SK-N-SH (cell line): ENCODE measurements around the gene DNAJB1. TPM values are rescaled to one million over a fixed set of nuclear protein-coding genes. Genes with fewer than 3 reads are reported as not detected.

ENCODE experiments used
- CTCF ChIA-PET: fragments of 300-600, 350-600 bp; formaldehyde crosslinking; extraction: SDS; loops from one replicate; lab custom pipeline; 2021; lab: Yijun Ruan, JAX
- POLR2A ChIA-PET: fragments of 350-600 bp; sonication (Branson Sonifier 250); formaldehyde crosslinking; extraction: SDS; loops from one replicate; lab custom pipeline; 2020; ENCODE audit warnings: antibody characterized with exemption, inconsistent platforms; lab: Yijun Ruan, JAX
- DNase-seq: peaks from one replicate; pipeline ENCODE4 v3.0.0; 2012
- H2AFZ ChIP-seq: fragments of 200-600 bp; sonication (generic); 2 replicates; pipeline ENCODE4 v1.8.1; 2016; ENCODE audit warnings: antibody characterized with exemption, mild to moderate bottlenecking, low read depth
- H3F3A ChIP-seq: fragments of 200-600 bp; sonication (generic); replicated peaks from 2 replicates; pipeline ENCODE3; 2016; ENCODE audit warnings: antibody characterized with exemption, mild to moderate bottlenecking; ENCODE audit not compliant: insufficient read depth
- H3K27ac ChIP-seq, 2 experiments: fragments of 200-500 bp in 1 of 2; fragments of 200-600 bp in 1 of 2; sonication (Bioruptor generic) in 1 of 2; sonication (generic), shearing (Covaris generic) in 1 of 2; 2 replicates each; pipeline versions ENCODE4 v1.5.1 to v1.6.1; 2014 to 2016; ENCODE audit warnings: low read depth in 2 of 2, inconsistent platforms in 1 of 2, low read length in 1 of 2, mild to moderate bottlenecking in 1 of 2, mixed read lengths in 1 of 2
- H3K27me3 ChIP-seq: fragments of 200-600 bp; sonication (generic), shearing (Covaris generic); 2 replicates; pipeline ENCODE4 v1.6.1; 2016; ENCODE audit warnings: mixed run types; ENCODE audit not compliant: insufficient read depth
- H3K36me3 ChIP-seq, 2 experiments: fragments of 200-500 bp in 1 of 2; fragments of 200-600 bp in 1 of 2; sonication (Bioruptor generic) in 1 of 2; sonication (generic) in 1 of 2; replicated peaks in 1 of 2; 2 replicates each; pipeline versions ENCODE3 to v1.5.1; 2014 to 2016; ENCODE audit warnings: low read length in 1 of 2, mild to moderate bottlenecking in 1 of 2; ENCODE audit not compliant: insufficient read depth in 2 of 2, control insufficient read depth in 1 of 2
- H3K4me1 ChIP-seq, 2 experiments: fragments of 200-500 bp in 1 of 2; fragments of 200-600 bp in 1 of 2; sonication (Bioruptor generic) in 1 of 2; sonication (generic), shearing (Covaris generic) in 1 of 2; 2 replicates each; pipeline versions ENCODE4 v1.5.1 to v1.6.1; 2014 to 2016; ENCODE audit warnings: low read depth in 1 of 2, low read length in 1 of 2, mixed run types in 1 of 2; ENCODE audit not compliant: insufficient read depth in 2 of 2, control insufficient read depth in 1 of 2
- H3K4me2 ChIP-seq: fragments of 200-600 bp; sonication (generic), shearing (Covaris generic); 2 replicates; pipeline ENCODE4 v1.6.1; 2017; ENCODE audit warnings: mixed run types
- H3K4me3 ChIP-seq, 2 experiments: fragments of 200-500 bp in 1 of 2; fragments of 200-600 bp in 1 of 2; sonication (Bioruptor generic) in 1 of 2; sonication (generic), shearing (Covaris generic) in 1 of 2; 2 replicates each; pipeline versions ENCODE4 v1.5.1 to v1.8.1; 2014 to 2016; ENCODE audit warnings: low read depth in 2 of 2, inconsistent platforms in 1 of 2, low read length in 1 of 2, mild to moderate bottlenecking in 1 of 2, mixed read lengths in 1 of 2, moderate library complexity in 1 of 2
- H3K79me2 ChIP-seq: fragments of 200-600 bp; sonication (generic); 2 replicates; pipeline ENCODE4 v1.8.1; 2017; ENCODE audit warnings: mild to moderate bottlenecking; ENCODE audit not compliant: insufficient read depth
- H3K9ac ChIP-seq: fragments of 200-600 bp; sonication (generic); 2 replicates; pipeline ENCODE4 v1.6.1; 2017; ENCODE audit warnings: mixed run types
- H3K9me2 ChIP-seq: fragments of 200-600 bp; sonication (generic); 2 replicates; pipeline ENCODE4 v1.6.1; 2017; ENCODE audit warnings: mixed run types
- H3K9me3 ChIP-seq: fragments of 200-600 bp; sonication (generic); 2 replicates; pipeline ENCODE4 v1.6.1; 2017; ENCODE audit warnings: mixed run types, mild to moderate bottlenecking, moderate library complexity
- H4K20me1 ChIP-seq: fragments of 200-600 bp; sonication (generic); 2 replicates; pipeline ENCODE4 v1.6.1; 2017; ENCODE audit warnings: mild to moderate bottlenecking, mixed run types; ENCODE audit not compliant: insufficient read depth
- ELF1 ChIP-seq: IDR thresholded peaks from 2 replicates; pipeline ENCODE4 v1.4.0; 2012
- EP300 ChIP-seq, 2 experiments: IDR thresholded peaks; 2 replicates each; pipeline versions ENCODE4 v1.4.0 to v1.6.1; 2012; ENCODE audit warnings: borderline replicate concordance in 1 of 2, low read depth in 1 of 2, low read length in 1 of 2
- EZH2phosphoT487 ChIP-seq: fragments of 200-600 bp; sonication (generic); IDR thresholded peaks from 2 replicates; pipeline ENCODE4 v1.6.1; 2017; ENCODE audit warnings: low read depth, mixed run types, mild to moderate bottlenecking, antibody characterized with exemption, moderate library complexity, borderline replicate concordance
- FOSL2 ChIP-seq: IDR thresholded peaks from 2 replicates; pipeline ENCODE4 v1.4.0; 2012; ENCODE audit warnings: low read depth, mild to moderate bottlenecking, moderate library complexity, borderline replicate concordance
- GABPA ChIP-seq: IDR thresholded peaks from 2 replicates; pipeline ENCODE4 v1.4.0; 2012; ENCODE audit warnings: low read depth, mild to moderate bottlenecking
- JUND ChIP-seq: IDR thresholded peaks from 2 replicates; pipeline ENCODE4 v1.4.0; 2012
- MAX ChIP-seq: IDR thresholded peaks from 2 replicates; pipeline ENCODE4 v1.4.0; 2012; ENCODE audit warnings: low read depth
- MXI1 ChIP-seq: IDR thresholded peaks from 2 replicates; pipeline ENCODE4 v1.6.1; 2012; ENCODE audit warnings: mild to moderate bottlenecking, low read depth, low read length, improper control_type of control experiment
- NRF1 ChIP-seq: IDR thresholded peaks from 2 replicates; pipeline ENCODE4 v1.6.1; 2012; ENCODE audit warnings: low read depth, mild to moderate bottlenecking, low read length
- POLR2AphosphoS5 ChIP-seq: IDR thresholded peaks from 2 replicates; pipeline ENCODE4 v1.6.1; 2012; ENCODE audit warnings: low read depth, low read length
- RAD21 ChIP-seq: IDR thresholded peaks from 2 replicates; pipeline ENCODE4 v1.6.1; 2012; ENCODE audit warnings: mild to moderate bottlenecking, low read length
- REST ChIP-seq: IDR thresholded peaks from 2 replicates; pipeline ENCODE4 v1.6.1; 2012; ENCODE audit warnings: mild to moderate bottlenecking, low read depth, low read length, moderate library complexity
- SIN3A ChIP-seq: IDR thresholded peaks from 2 replicates; pipeline ENCODE4 v1.6.1; 2012; ENCODE audit warnings: low read depth, mild to moderate bottlenecking, low read length, moderate library complexity, borderline replicate concordance
- SMC3 ChIP-seq: IDR thresholded peaks from 2 replicates; pipeline ENCODE4 v1.6.1; 2012; ENCODE audit warnings: low read depth, low read length, improper control_type of control experiment
- TAF1 ChIP-seq: IDR thresholded peaks from 2 replicates; pipeline ENCODE4 v1.6.1; 2012; ENCODE audit warnings: low read depth, mild to moderate bottlenecking, low read length, moderate library complexity, borderline replicate concordance
- TEAD4 ChIP-seq: IDR thresholded peaks from 2 replicates; pipeline ENCODE4 v1.4.0; 2012; ENCODE audit warnings: mild to moderate bottlenecking, borderline replicate concordance; ENCODE audit not compliant: insufficient read depth
- YY1 ChIP-seq: IDR thresholded peaks from 2 replicates; pipeline ENCODE4 v1.4.0; 2012; ENCODE audit warnings: low read depth, mild to moderate bottlenecking
- WGBS: methylation state at CpG from one replicate; pipeline ENCODE4 v1.1.6; 2017; ENCODE audit warnings: low lambda C conversion rate; 5-methylcytosine and 5-hydroxymethylcytosine counted together
- polyA plus RNA-seq, 3 experiments: library from polyadenylated mRNA; depleted of rRNA; stranded (reverse); fragments of >200 nt; gene quantifications; 2 replicates each; pipeline ENCODE4 v1.2.3, GENCODE V29; 2012
- TF ChIP-seq, protein P1 (sequence below): fragments of 200-600 bp; sonication (generic); IDR thresholded peaks from 2 replicates; pipeline ENCODE4 v1.6.1; 2017; ENCODE audit warnings: antibody characterized with exemption, mild to moderate bottlenecking, moderate library complexity
- TF ChIP-seq, protein P2 (sequence below): fragments of 150-350 bp; IDR thresholded peaks from 2 replicates; pipeline ENCODE4 v1.6.1; 2016; ENCODE audit warnings: mild to moderate bottlenecking, low read depth, low read length
- TF ChIP-seq, protein P3 (sequence below): IDR thresholded peaks from 2 replicates; pipeline ENCODE4; 2012

The DNAJB1 gene
- 95.7 and 103 TPM in 2 replicates for polyA plus RNA-seq (2012; rRNA removed)
- 95.9 and 110 TPM in 2 replicates for polyA plus RNA-seq (2012; cell fraction: cytosol; rRNA removed)
- 65.8 and 66.3 TPM in 2 replicates for polyA plus RNA-seq (2012; cell fraction: nucleus; rRNA removed)

DNA sequence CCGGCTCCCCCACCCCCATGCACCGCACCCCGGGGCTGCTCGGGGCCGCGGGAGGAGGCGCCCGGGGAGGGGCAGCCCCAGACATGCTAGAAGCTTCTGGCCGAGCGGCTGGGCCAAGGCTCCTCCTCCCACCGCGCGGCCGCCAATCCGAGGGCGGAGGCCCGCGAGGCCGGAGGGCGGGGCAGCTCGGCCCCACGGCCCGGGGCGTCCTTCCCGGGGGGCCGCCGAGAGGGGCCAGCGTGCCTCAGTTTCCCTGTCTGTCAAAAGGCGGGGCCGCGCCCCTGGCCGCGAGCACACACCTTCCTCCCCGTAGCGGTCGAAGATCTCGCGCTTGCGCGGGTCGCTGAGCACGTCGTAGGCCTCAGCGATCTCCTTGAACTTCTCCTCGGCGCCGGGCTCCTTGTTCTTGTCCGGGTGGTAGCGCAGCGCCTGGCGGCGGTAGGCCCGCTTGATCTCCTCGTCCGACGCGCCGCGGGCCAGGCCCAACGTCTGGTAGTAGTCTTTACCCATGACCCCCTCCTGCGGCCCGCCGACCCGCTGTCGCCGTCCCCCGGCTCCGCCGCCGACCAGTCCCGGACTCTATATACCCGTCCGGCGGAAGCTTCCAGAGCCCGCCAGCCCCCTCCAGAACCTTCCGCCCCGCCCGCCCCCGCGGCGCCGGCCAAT lies at the start of gene DNAJB1:
Gene DNAJB1 (minus strand): TSS at position 558 of the 666 bp plus-strand sequence. CDS start 48 bp downstream, at position 510.
- H3K9me2 ChIP-seq, result no peaks in the 10 kb centered on the region
- H3K4me1 ChIP-seq, result peaks cover 24 to 44% of the 10 kb centered on the region in 2 experiments; a peak in 3 of 4 replicates
- peaks cover 44% of the 10 kb centered on the region for H3K79me2 ChIP-seq
- H3K27me3 ChIP-seq, result no peaks in the 10 kb centered on the region
- peaks cover 42% of the 10 kb centered on the region for H3F3A ChIP-seq
- H4K20me1 ChIP-seq, result peaks cover 36% of the 10 kb centered on the region
- H3K9me3 ChIP-seq, result no peaks in the 10 kb centered on the region
- peak within 1 kb of the TSS; percentile 93 to 96 for H3K27ac ChIP-seq
- peak within 1 kb of the TSS; percentile 69 for H2AFZ ChIP-seq
- ChIA-PET CTCF (interaction anchor here (0.7 to 3.8 kb wide), 7 partner anchors 12 to 170 kb away, joined by 3 to 30 read pairs (median 3); partner anchors contain the start of gene NDUFB7), POLR2A (interaction anchor here (0.6 to 1.5 kb wide), 14 partner anchors 8 to 679 kb away, joined by 3 to 15 read pairs (median 3); partner anchors contain the start of genes ASF1B and GIPC1)
- H3K9ac ChIP-seq, result peak within 1 kb of the TSS; percentile 99
- DNase-seq, result peak; percentile 94
- peaks cover 22 to 29% of the 10 kb centered on the region in 2 experiments for H3K36me3 ChIP-seq
- peak; percentile 29 for TF ChIP-seq MAX
- peak in 1 of 2 experiments; percentile 67; a peak in 2 of 4 replicates for TF ChIP-seq EP300 (IDR thresholded peaks at IDR 0.05; ENCODE audit: borderline replicate concordance in 1 of 2, low read depth in 1 of 2, low read length in 1 of 2)
- no peak for TF ChIP-seq RAD21
- TF ChIP-seq, protein P1, sequence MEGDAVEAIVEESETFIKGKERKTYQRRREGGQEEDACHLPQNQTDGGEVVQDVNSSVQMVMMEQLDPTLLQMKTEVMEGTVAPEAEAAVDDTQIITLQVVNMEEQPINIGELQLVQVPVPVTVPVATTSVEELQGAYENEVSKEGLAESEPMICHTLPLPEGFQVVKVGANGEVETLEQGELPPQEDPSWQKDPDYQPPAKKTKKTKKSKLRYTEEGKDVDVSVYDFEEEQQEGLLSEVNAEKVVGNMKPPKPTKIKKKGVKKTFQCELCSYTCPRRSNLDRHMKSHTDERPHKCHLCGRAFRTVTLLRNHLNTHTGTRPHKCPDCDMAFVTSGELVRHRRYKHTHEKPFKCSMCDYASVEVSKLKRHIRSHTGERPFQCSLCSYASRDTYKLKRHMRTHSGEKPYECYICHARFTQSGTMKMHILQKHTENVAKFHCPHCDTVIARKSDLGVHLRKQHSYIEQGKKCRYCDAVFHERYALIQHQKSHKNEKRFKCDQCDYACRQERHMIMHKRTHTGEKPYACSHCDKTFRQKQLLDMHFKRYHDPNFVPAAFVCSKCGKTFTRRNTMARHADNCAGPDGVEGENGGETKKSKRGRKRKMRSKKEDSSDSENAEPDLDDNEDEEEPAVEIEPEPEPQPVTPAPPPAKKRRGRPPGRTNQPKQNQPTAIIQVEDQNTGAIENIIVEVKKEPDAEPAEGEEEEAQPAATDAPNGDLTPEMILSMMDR, result no peak
- peak; percentile 55; the same call in 1 of the 2 replicates for TF ChIP-seq GABPA
- TF ChIP-seq ELF1, result no peak
- TF ChIP-seq TEAD4, result no peak
- TF ChIP-seq, protein P2, sequence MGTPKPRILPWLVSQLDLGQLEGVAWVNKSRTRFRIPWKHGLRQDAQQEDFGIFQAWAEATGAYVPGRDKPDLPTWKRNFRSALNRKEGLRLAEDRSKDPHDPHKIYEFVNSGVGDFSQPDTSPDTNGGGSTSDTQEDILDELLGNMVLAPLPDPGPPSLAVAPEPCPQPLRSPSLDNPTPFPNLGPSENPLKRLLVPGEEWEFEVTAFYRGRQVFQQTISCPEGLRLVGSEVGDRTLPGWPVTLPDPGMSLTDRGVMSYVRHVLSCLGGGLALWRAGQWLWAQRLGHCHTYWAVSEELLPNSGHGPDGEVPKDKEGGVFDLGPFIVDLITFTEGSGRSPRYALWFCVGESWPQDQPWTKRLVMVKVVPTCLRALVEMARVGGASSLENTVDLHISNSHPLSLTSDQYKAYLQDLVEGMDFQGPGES, result no peak
- 0 out of 2 replicates have a peak, but pooled peaks have one; percentile 19 for TF ChIP-seq MXI1
- no peak for TF ChIP-seq SMC3
- TF ChIP-seq POLR2AphosphoS5, result peak; percentile 97
- no peak for TF ChIP-seq EZH2phosphoT487
- no peak for TF ChIP-seq JUND
- 0 out of 2 replicates have a peak, but pooled peaks have one; percentile 11 for TF ChIP-seq REST
- peak; percentile 28; the same call in 1 of the 2 replicates for TF ChIP-seq NRF1
- peak; percentile 79 for TF ChIP-seq TAF1
- TF ChIP-seq, protein P3, sequence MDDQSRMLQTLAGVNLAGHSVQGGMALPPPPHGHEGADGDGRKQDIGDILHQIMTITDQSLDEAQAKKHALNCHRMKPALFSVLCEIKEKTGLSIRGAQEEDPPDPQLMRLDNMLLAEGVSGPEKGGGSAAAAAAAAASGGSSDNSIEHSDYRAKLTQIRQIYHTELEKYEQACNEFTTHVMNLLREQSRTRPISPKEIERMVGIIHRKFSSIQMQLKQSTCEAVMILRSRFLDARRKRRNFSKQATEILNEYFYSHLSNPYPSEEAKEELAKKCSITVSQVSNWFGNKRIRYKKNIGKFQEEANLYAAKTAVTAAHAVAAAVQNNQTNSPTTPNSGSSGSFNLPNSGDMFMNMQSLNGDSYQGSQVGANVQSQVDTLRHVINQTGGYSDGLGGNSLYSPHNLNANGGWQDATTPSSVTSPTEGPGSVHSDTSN, result peak; percentile 55
- TF ChIP-seq FOSL2, result no peak
- 0 out of 2 replicates have a peak, but pooled peaks have one; percentile 38 for TF ChIP-seq YY1
- TF ChIP-seq SIN3A, result peak; percentile 39; the same call in 1 of the 2 replicates
- 0% methylated on average over 41 of the region's 82 CpGs for WGBS
- peak within 1 kb of the TSS; percentile 87 to 90 for H3K4me3 ChIP-seq
- peak within 1 kb of the TSS; percentile 95 for H3K4me2 ChIP-seq
